Upper lobe of left lung (tissue), 6 donors: Measurements from ENCODE around the gene DGCR8. TPM values are rescaled to one million over a fixed set of nuclear protein-coding genes. Genes with fewer than 3 reads are reported as not detected.
"Not testable (repeated sequence)": the region's sequence is repeated elsewhere in the genome, so short reads cannot be mapped to it uniquely, and the experiment has no call there.

Experiments used
- ATAC-seq, 2 donors: fragments of 200-7000 bp; cut with Tn5 transposase; one replicate each; pipeline ENCODE4 v1.9.1; 2022; ENCODE audit warnings: mild to moderate bottlenecking in 2 of 2, moderate library complexity in 2 of 2; ENCODE audit not compliant: low FRiP score in 2 of 2
- DNase-seq, 2 donors: peaks; one replicate each; pipeline ENCODE4 v3.0.0-alpha.2; 2019 to 2020
- H3K27ac ChIP-seq, 4 donors: fragments of 200-600 bp; sonication (generic); one replicate each; pipeline ENCODE4 v1.5.1; 2016 to 2019
- H3K27me3 ChIP-seq, 4 donors: fragments of 200-600 bp; sonication (generic); one replicate each; pipeline ENCODE4 v1.5.1; 2017 to 2019
- H3K36me3 ChIP-seq, 4 donors: fragments of 200-600 bp; sonication (generic); one replicate each; pipeline ENCODE4 v1.5.1; 2016 to 2019
- H3K4me1 ChIP-seq, 4 donors: fragments of 200-600 bp; sonication (generic); one replicate each; pipeline ENCODE4 v1.5.1; 2018 to 2019
- H3K4me3 ChIP-seq, 4 donors: fragments of 200-600 bp; sonication (generic); one replicate each; pipeline ENCODE4 v1.5.1; 2017 to 2019; ENCODE audit warnings: mild to moderate bottlenecking in 2 of 4, moderate library complexity in 1 of 4
- H3K9me3 ChIP-seq, 4 donors: fragments of 200-600 bp; sonication (generic); one replicate each; pipeline ENCODE4 v1.5.1; 2018 to 2019
- CTCF ChIP-seq, 6 experiments: fragments of 450-650 bp in 4 of 6; fragments of 200-600 bp in 2 of 6; sonication (generic) in 2 of 6; IDR thresholded peaks; one replicate each; pipeline ENCODE4 v1.5.1; 2016 to 2019; ENCODE audit warnings: antibody characterized with exemption in 6 of 6
- EP300 ChIP-seq, 4 donors: sonication (generic); formaldehyde crosslinking; IDR thresholded peaks; one replicate each; pipeline ENCODE4 v1.5.1; 2017; ENCODE audit warnings: antibody characterized with exemption in 4 of 4, control low read depth in 2 of 4
- POLR2A ChIP-seq, 4 donors: fragments of 450-650 bp; IDR thresholded peaks; one replicate each; pipeline ENCODE4 v1.5.1; 2016 to 2017; ENCODE audit warnings: antibody characterized with exemption in 4 of 4, mild to moderate bottlenecking in 2 of 4
- POLR2AphosphoS5 ChIP-seq, 2 donors: sonication (generic); formaldehyde crosslinking; IDR thresholded peaks; one replicate each; pipeline ENCODE4 v1.5.1; 2017; ENCODE audit warnings: antibody characterized with exemption in 2 of 2
- WGBS, 2 donors: methylation state at CpG; one replicate each; pipeline ENCODE4 v1.1.5; 2017 to 2018; 5-methylcytosine and 5-hydroxymethylcytosine counted together
- total RNA-seq, 6 donors: library from RNA; depleted of rRNA in 4 of 6; stranded (reverse); fragments of >200 nt in 4 of 6; gene quantifications; one replicate each; pipeline versions ENCODE4 v1.1.0 to v1.2.1, GENCODE V29; 2016 to 2021
- donor health status: DM: no; HTN: no; CAD: no; lungs with moderate emphysema.
- donor health status: DM: no; HTN: yes; CAD: no; lungs with severe emphysema.

The DGCR8 gene
- total RNA-seq, 6 donors from 2014 or later: 27.7 to 95.3 (median 33.1) TPM

- H3K4me1 ChIP-seq: peaks cover 0 to 9% (median 5%) of the 10 kb centered on the region in 4 donors
- H3K36me3 ChIP-seq: no peaks in the 10 kb centered on the region
- DNase-seq: peak; percentile 76 to 85
- H3K27ac ChIP-seq: no peak overlapping the region
- H3K4me3 ChIP-seq: no peak overlapping the region
- H3K27me3 ChIP-seq: peaks cover 0 to 6% (median 0%) of the 10 kb centered on the region in 4 donors
- H3K9me3 ChIP-seq: no peaks in the 10 kb centered on the region
- 50 to 54% methylated on average over 10 to 13 of the region's 17 CpGs for WGBS, 2 donors
- TF ChIP-seq POLR2AphosphoS5 (IDR thresholded peaks at IDR 0.05) (no peak), CTCF (IDR thresholded peaks at IDR 0.05) (peak; percentile 95 to 100 (median 99))
- peak; percentile 79 to 81 for ATAC-seq
Observed at GRCh38 chr22:20156611-20157429, 76.8 kb downstream of the DGCR8 start.

GRCh38 chr22:20157430-20158183 is 77.6 kb downstream of the DGCR8 start:
- Histone ChIP-seq H3K36me3 (no peaks in the 10 kb centered on the region), H3K27ac (no peak overlapping the region), H3K9me3 (no peaks in the 10 kb centered on the region), H3K27me3 (peaks cover 0 to 6% (median 0%) of the 10 kb centered on the region in 4 donors), H3K4me1 (peaks cover 0 to 9% (median 5%) of the 10 kb centered on the region in 4 donors), H3K4me3 (no peak overlapping the region)
- TF ChIP-seq POLR2AphosphoS5 (IDR thresholded peaks at IDR 0.05) (no peak), CTCF (IDR thresholded peaks at IDR 0.05) (no peak), EP300 (IDR thresholded peaks at IDR 0.05) (no peak), POLR2A (IDR thresholded peaks at IDR 0.05) (no peak)
- DNase-seq (peak in 1 of 2 donors; percentile 58), ATAC-seq (no peak)
- WGBS, 2 donors: 59 to 76% methylated on average over 7 to 9 of the region's 15 CpGs

GRCh38 chr22:20158391-20159036 is 78.5 kb downstream of the DGCR8 start:
- Histone ChIP-seq H3K4me3 (no peak overlapping the region), H3K27me3 (peaks cover 0 to 6% (median 0%) of the 10 kb centered on the region in 4 donors), H3K4me1 (peaks cover 0 to 9% (median 5%) of the 10 kb centered on the region in 4 donors), H3K27ac (no peak overlapping the region), H3K36me3 (no peaks in the 10 kb centered on the region), H3K9me3 (no peaks in the 10 kb centered on the region)
- WGBS, 2 donors: 65 to 69% methylated on average over 5 to 9 of the region's 15 CpGs
- ATAC-seq (no peak), DNase-seq (peak in 1 of 2 donors; percentile 66)
- TF ChIP-seq POLR2A (IDR thresholded peaks at IDR 0.05) (no peak), POLR2AphosphoS5 (IDR thresholded peaks at IDR 0.05) (no peak), CTCF (IDR thresholded peaks at IDR 0.05) (no peak), EP300 (IDR thresholded peaks at IDR 0.05) (no peak)

GRCh38 chr22:20159076-20159475 is 79.0 kb downstream of the DGCR8 start:
- no peak overlapping the region for H3K27ac ChIP-seq
- DNase-seq: peak in 1 of 2 donors; percentile 58
- H3K27me3 ChIP-seq: peaks cover 0 to 6% (median 0%) of the 10 kb centered on the region in 4 donors
- 34% methylated on average over 8 of the region's 9 CpGs; no CpG with 5 or more reads in 1 of the 2 donors for WGBS, 2 donors
- H3K36me3 ChIP-seq: no peaks in the 10 kb centered on the region
- H3K9me3 ChIP-seq: no peaks in the 10 kb centered on the region
- peaks cover 0 to 9% (median 5%) of the 10 kb centered on the region in 4 donors for H3K4me1 ChIP-seq
- no peak overlapping the region for H3K4me3 ChIP-seq
- TF ChIP-seq POLR2A (IDR thresholded peaks at IDR 0.05) (no peak), EP300 (IDR thresholded peaks at IDR 0.05) (no peak), CTCF (IDR thresholded peaks at IDR 0.05) (no peak)
- no peak for ATAC-seq

- not testable (repeated sequence) for ATAC-seq, H3K27me3 ChIP-seq, H3K4me1 ChIP-seq, H3K36me3 ChIP-seq, H3K9me3 ChIP-seq, H3K4me3 ChIP-seq, H3K27ac ChIP-seq
- WGBS, 2 donors: 71 to 81% methylated on average over 3 to 10 of the region's 14 CpGs
- peak in 1 of 2 donors; percentile 51 for DNase-seq
Observed at GRCh38 chr22:20159531-20159930, 79.5 kb downstream of the DGCR8 start.
